MM.1S (cell line): ENCODE data around the gene PTPRG.

Experiments
- DNase-seq: peaks from one replicate; pipeline ENCODE4 v3.0.0-alpha.2; 2015
- H2AFZ ChIP-seq: fragments of 300-600 bp; sonication (generic); 2 replicates; pipeline ENCODE4 v1.6.0; 2016; ENCODE audit warnings: antibody characterized with exemption, low read length
- H3F3A ChIP-seq: fragments of 300-600 bp; sonication (generic); 2 replicates; pipeline ENCODE4 v1.6.1; 2016; ENCODE audit warnings: mild to moderate bottlenecking, antibody characterized with exemption, low read length, moderate library complexity, mixed read lengths; ENCODE audit not compliant: insufficient read depth
- H3K27ac ChIP-seq: fragments of 300-600 bp; sonication (generic); 2 replicates; pipeline ENCODE4 v1.5.1; 2016; ENCODE audit warnings: mild to moderate bottlenecking, low read length
- H3K27me3 ChIP-seq: fragments of 300-600 bp; sonication (generic); replicated peaks from 2 replicates; pipeline ENCODE4 v1.6.0; 2016; ENCODE audit warnings: low read length; ENCODE audit not compliant: insufficient read depth
- H3K36me3 ChIP-seq: fragments of 300-600 bp; sonication (generic); replicated peaks from 2 replicates; pipeline ENCODE4 v1.6.1; 2016; ENCODE audit warnings: mild to moderate bottlenecking, low read length, mixed read lengths; ENCODE audit not compliant: insufficient read depth
- H3K4me1 ChIP-seq: fragments of 300-600 bp; sonication (generic); 2 replicates; pipeline ENCODE4 v1.6.1; 2016; ENCODE audit warnings: low read length, mixed read lengths
- H3K4me2 ChIP-seq: fragments of 300-600 bp; sonication (generic); 2 replicates; pipeline ENCODE4 v1.6.0; 2016; ENCODE audit warnings: low read depth, low read length
- H3K4me3 ChIP-seq: fragments of 300-600 bp; sonication (generic); 2 replicates; pipeline ENCODE4 v1.5.1; 2016; ENCODE audit warnings: low read length, mixed read lengths
- H3K79me2 ChIP-seq: fragments of 300-600 bp; sonication (generic); 2 replicates; pipeline ENCODE4 v1.6.1; 2016; ENCODE audit warnings: mixed run types, low read length, mixed read lengths
- H3K9ac ChIP-seq: fragments of 300-600 bp; sonication (generic); 2 replicates; pipeline ENCODE4 v1.6.1; 2016; ENCODE audit warnings: low read length, mixed read lengths
- H3K9me2 ChIP-seq: fragments of 300-600 bp; sonication (generic); replicated peaks from 2 replicates; pipeline ENCODE4 v1.6.1; 2016; ENCODE audit warnings: mild to moderate bottlenecking, low read length, mixed read lengths; ENCODE audit not compliant: insufficient read depth
- H3K9me3 ChIP-seq: fragments of 300-600 bp; sonication (generic); replicated peaks from 2 replicates; pipeline ENCODE4 v1.6.1; 2016; ENCODE audit warnings: mild to moderate bottlenecking, low read length, mixed read lengths; ENCODE audit not compliant: insufficient read depth
- H4K20me1 ChIP-seq: fragments of 300-600 bp; sonication (generic); 2 replicates; pipeline ENCODE4 v1.6.1; 2016; ENCODE audit warnings: mild to moderate bottlenecking, low read length, moderate library complexity, mixed read lengths; ENCODE audit not compliant: insufficient read depth
- CTCF ChIP-seq: fragments of 300-600 bp; sonication (generic); IDR thresholded peaks from 2 replicates; pipeline ENCODE4 v1.5.1; 2016; ENCODE audit warnings: antibody characterized with exemption, low read length, mixed read lengths
- EZH2 ChIP-seq: fragments of 300-600 bp; sonication (generic); optimal IDR thresholded peaks from 2 replicates; pipeline ENCODE3; 2017; ENCODE audit warnings: low read depth, mild to moderate bottlenecking, antibody characterized with exemption, low read length, mixed read lengths
- EZH2phosphoT487 ChIP-seq: fragments of 300-600 bp; sonication (generic); IDR thresholded peaks from 2 replicates; pipeline ENCODE4 v1.6.1; 2018; ENCODE audit warnings: antibody characterized with exemption, low read length

Gene PTPRG

GRCh38 chr3:61617041-61617440, 55.7 kb downstream of the PTPRG start:
- H3K4me2 ChIP-seq, result no peak overlapping the region
- H4K20me1 ChIP-seq, result no peaks in the 10 kb centered on the region
- H3K27ac ChIP-seq, result no peak overlapping the region
- no peaks in the 10 kb centered on the region for H3K36me3 ChIP-seq
- no peaks in the 10 kb centered on the region for H3K9me3 ChIP-seq
- H3F3A ChIP-seq, result 0 out of 2 replicates have a peak, but pooled peaks cover 1% of the 10 kb centered on the region
- no peaks in the 10 kb centered on the region for H3K27me3 ChIP-seq
- H3K79me2 ChIP-seq, result no peaks in the 10 kb centered on the region
- no peak overlapping the region for H3K9ac ChIP-seq
- no peaks in the 10 kb centered on the region for H3K9me2 ChIP-seq
- no peak for TF ChIP-seq EZH2
- TF ChIP-seq EZH2phosphoT487, result no peak
- TF ChIP-seq CTCF, result no peak
- no peak for DNase-seq
- H3K4me1 ChIP-seq, result peaks cover 9% of the 10 kb centered on the region
- no peak overlapping the region for H2AFZ ChIP-seq
- no peak overlapping the region for H3K4me3 ChIP-seq

GRCh38 chr3:61617651-61618050, 56.3 kb downstream of the PTPRG start:
- H3K9ac ChIP-seq, result no peak overlapping the region
- H3K27ac ChIP-seq, result no peak overlapping the region
- no peak for DNase-seq
- H3F3A ChIP-seq, result 0 out of 2 replicates have a peak, but pooled peaks cover 3% of the 10 kb centered on the region
- H2AFZ ChIP-seq, result no peak overlapping the region
- H3K4me3 ChIP-seq, result no peak overlapping the region
- TF ChIP-seq CTCF (no peak), EZH2 (no peak), EZH2phosphoT487 (no peak)
- H4K20me1 ChIP-seq, result no peaks in the 10 kb centered on the region
- H3K9me2 ChIP-seq, result no peaks in the 10 kb centered on the region
- no peaks in the 10 kb centered on the region for H3K79me2 ChIP-seq
- no peaks in the 10 kb centered on the region for H3K9me3 ChIP-seq
- peaks cover 9% of the 10 kb centered on the region for H3K4me1 ChIP-seq
- H3K36me3 ChIP-seq, result no peaks in the 10 kb centered on the region
- H3K27me3 ChIP-seq, result no peaks in the 10 kb centered on the region; the same call in 1 of the 2 replicates
- no peak overlapping the region for H3K4me2 ChIP-seq

GRCh38 chr3:61618231-61618630, 56.9 kb downstream of the PTPRG start:
- peaks cover 9% of the 10 kb centered on the region for H3K4me1 ChIP-seq
- no peak overlapping the region for H3K4me2 ChIP-seq
- H3K4me3 ChIP-seq, result no peak overlapping the region
- no peak for DNase-seq
- no peak overlapping the region for H2AFZ ChIP-seq
- H3K79me2 ChIP-seq, result no peaks in the 10 kb centered on the region
- H3K9me2 ChIP-seq, result no peaks in the 10 kb centered on the region
- 0 out of 2 replicates have a peak, but pooled peaks cover 3% of the 10 kb centered on the region for H3F3A ChIP-seq
- no peaks in the 10 kb centered on the region for H3K36me3 ChIP-seq
- H3K27me3 ChIP-seq, result no peaks in the 10 kb centered on the region; the same call in 1 of the 2 replicates
- no peak overlapping the region for H3K9ac ChIP-seq
- no peaks in the 10 kb centered on the region for H4K20me1 ChIP-seq
- H3K27ac ChIP-seq, result no peak overlapping the region
- TF ChIP-seq CTCF, result no peak
- TF ChIP-seq EZH2, result no peak
- no peak for TF ChIP-seq EZH2phosphoT487
- H3K9me3 ChIP-seq, result no peaks in the 10 kb centered on the region
